ENCODE measurements around the gene AVEN.

DNA sequence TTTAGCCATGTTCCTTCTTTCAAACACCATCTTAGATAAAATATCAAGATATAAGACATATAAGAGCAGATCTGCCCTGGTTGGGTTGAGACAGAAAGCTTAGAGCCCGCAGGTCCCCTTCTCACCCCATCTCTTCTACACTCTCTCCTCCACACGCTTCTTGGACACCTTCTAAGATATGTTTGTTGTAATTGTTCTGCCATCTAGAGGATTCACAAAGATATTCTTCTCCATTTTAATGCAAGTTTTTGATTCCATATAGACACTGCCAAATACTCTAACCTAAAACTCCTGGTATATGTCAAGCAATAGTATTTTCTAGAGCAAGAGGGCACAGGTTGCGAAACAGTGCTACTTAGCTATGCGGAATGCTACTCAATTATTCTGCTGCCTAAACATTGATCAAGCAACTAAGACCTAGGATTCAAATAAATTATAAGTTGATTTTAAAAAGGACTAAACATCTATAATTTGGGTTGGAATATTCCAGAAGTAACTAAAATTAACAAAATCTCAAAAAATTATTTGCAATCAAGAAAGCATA is 63.9 kb downstream of the AVEN start:
- TF ChIP-seq, protein P1, sequence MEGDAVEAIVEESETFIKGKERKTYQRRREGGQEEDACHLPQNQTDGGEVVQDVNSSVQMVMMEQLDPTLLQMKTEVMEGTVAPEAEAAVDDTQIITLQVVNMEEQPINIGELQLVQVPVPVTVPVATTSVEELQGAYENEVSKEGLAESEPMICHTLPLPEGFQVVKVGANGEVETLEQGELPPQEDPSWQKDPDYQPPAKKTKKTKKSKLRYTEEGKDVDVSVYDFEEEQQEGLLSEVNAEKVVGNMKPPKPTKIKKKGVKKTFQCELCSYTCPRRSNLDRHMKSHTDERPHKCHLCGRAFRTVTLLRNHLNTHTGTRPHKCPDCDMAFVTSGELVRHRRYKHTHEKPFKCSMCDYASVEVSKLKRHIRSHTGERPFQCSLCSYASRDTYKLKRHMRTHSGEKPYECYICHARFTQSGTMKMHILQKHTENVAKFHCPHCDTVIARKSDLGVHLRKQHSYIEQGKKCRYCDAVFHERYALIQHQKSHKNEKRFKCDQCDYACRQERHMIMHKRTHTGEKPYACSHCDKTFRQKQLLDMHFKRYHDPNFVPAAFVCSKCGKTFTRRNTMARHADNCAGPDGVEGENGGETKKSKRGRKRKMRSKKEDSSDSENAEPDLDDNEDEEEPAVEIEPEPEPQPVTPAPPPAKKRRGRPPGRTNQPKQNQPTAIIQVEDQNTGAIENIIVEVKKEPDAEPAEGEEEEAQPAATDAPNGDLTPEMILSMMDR (optimal IDR thresholded peaks at IDR 0.05 in 1 of 3, IDR thresholded peaks at IDR 0.05 in 1 of 3, conservative IDR thresholded peaks at IDR 0.05 in 1 of 3; ENCODE audit: extremely low read depth in 1 of 3, insufficient read depth in 2 of 3, low read length in 3 of 3), result no peak
- no peak for TF ChIP-seq EZH2 (IDR thresholded peaks at IDR 0.05; ENCODE audit: low read length)
